G401 (cell line): ENCODE results near the gene TGFB1I1. TPM values are rescaled to one million over a fixed set of nuclear protein-coding genes. Genes with fewer than 3 reads are reported as not detected.
A peak's percentile ranks its signal among the peaks of the same experiment; 100 is the strongest.

Experiments used
- DNase-seq: peaks from one replicate; pipeline ENCODE4 v3.0.0-alpha.2; 2015; ENCODE audit warnings: low spot score
- in situ Hi-C: cut with HindIII; loops from 2 replicates; pipeline ENCODE4 v1.10.0; 2016; ENCODE audit warnings: low sequenced_read_pairs, mixed read lengths
- total RNA-seq: library from RNA; depleted of rRNA; stranded (reverse); fragments of >200 nt; shearing (Covaris generic); gene quantifications from 2 replicates; pipeline ENCODE4 v1.2.3, GENCODE V29; 2014

The TGFB1I1 gene
- total RNA-seq, 1 experiment from 2014 or later, result 0.07 TPM

DNA sequence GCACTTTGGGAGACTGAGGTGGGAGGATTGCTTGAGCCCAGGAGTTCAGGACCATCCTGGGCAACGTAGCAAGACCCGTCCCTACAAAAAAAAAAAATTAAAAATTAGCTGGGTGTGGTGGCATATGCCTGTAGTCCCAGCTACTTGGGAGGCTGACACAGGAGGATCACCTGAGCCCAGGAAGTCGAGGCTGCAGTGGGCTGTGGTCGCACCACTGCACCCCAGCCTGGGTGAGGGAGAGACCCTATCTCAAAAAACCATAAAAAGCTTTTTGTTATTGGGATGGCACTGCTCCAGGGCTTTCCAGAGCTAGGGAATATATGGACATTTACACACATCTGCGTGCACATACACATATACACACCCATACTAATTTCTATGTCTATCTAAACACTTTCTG, 20.8 kb upstream of the TGFB1I1 start:
- in situ Hi-C loops, result no loop called here
- no peak for DNase-seq

DNA sequence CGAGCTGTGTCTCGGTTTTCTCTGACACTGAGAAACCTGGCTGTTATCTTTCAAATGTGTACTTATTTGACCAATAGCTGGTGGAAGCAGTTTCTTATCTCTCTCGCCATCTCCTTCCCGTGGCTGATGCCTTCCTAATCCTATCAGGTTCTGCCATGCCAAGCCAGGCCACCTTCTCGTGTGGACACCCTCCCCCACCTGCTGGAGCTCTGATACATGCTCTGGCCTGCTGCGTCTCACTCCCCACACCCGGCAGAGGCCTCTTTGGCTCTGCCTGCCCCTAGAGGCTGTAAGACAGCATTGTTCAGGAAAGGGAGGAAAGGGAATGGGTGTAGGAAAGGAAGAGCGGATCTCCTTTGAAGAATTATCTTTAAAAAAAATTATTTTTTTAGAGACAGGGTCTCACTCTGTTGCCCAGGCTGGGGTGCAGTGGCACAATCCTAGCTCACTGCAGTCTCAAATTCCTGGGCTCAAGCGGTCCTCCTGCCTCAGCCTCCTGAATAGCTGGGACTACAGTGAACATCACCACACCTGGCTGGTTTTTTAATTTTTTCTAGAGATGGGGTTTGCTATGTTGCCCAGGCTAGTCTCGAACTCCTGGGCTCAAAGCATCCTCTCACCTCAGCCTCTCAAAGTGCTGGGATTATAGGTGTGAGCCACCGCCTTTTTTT, 20.1 kb upstream of the TGFB1I1 start:
- in situ Hi-C loops, result no loop called here
- DNase-seq, result peak; percentile 85

DNA sequence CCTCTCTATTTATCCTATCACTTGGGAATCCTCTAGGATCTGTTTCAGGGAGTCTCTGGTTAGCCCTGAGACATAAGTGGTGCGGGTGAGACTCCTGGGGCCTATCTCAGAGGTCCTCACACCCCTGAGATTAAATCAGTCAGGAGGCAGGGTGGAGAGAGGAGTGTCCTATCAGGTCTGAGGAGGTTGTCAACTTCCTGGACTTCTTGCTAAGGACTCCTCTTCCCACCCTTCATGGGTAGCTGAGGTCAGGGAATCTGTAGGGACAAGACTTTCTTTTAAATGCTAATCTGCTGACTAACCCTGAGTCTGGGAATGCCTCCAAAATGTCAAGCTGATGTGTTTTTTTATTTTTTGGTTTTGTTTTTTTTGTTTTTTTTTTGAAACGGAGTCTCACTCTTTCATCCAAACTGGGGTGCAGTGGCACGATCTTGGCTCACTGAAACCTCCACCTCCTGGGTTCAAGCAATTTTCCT, 19.3 kb upstream of the TGFB1I1 start:
- no peak for DNase-seq
- in situ Hi-C loops, result no loop called here

DNA sequence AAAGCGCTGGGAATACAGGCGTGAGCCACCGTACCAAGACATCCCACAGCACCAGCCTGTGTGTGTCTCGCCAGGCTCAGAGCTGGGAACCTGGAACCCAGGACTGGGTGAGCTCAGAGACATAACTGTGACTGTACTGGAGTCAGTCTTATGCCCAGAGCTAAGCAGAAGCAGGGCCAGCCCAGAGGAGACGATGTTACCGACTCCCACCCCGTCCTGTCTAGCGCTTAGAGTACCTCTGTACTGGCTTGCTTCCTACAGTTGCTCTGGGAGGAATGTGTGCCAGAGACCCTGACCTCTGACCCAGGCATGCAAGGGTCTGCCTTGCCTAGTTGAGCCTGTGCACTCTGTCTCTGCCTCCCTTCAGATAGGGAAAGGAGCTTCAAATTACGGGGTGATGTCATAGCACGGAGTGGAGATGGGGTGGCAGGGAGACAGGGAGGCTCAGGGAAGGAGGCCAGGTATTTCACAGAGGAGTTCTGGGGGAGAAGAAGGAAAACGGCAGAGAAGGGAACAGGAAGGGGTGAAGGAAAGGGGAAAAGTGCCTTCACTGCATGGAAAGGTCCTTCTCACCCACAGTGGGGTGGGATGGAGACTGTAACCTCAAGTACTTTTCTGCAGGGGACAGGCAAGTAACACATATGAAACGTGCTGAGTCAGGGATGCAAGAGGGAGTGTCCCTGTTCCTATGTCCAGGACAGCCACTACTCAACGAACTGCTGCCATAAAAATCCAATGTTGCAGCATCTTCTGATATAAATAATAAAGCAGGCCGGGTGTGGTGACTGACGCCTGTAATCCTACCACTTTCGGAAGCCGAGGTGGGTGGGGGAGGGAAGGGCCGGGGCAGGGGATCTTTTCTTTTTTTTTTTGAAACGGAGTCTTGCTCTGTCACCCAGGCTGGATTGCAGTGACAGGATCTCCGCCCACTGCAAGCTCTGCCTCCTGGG, 18.4 kb upstream of the TGFB1I1 start:
- in situ Hi-C loops, result no loop called here
- DNase-seq, result no peak

DNA sequence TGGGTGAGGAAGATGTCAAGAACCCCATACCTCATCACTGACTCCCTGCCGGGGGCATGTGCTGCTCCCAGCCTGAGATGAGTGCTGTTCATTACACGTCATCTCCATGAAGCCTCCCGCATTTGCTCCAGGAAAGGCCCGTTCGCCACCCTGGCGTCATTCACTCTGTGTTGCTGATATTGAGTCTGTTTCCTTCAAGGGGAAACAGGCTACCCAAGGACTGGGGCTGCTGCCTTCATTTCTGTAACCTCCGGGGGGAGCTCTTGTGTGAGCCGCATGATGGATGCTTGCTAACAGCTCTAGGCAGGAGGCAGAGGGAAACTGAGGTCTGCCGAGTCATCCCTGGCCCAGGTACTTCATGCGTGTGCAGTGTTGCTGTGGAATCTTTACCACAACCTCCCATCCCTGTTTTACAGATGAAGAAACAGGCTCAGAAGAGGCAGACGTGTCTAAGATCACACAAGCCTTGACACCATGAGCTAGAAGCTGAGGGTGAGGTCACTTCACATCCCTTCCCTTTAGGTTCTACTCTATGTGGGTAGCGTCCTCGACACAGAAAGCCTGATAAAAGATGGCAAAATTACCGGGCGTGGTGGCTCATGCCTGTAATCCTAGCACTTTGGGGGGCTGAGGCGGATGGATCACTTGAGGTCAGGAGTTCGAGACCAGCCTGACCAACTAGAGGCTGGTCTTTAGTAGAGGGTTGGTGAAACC, 16.2 kb upstream of the TGFB1I1 start:
- no peak for DNase-seq
- in situ Hi-C loops, result no loop called here

DNA sequence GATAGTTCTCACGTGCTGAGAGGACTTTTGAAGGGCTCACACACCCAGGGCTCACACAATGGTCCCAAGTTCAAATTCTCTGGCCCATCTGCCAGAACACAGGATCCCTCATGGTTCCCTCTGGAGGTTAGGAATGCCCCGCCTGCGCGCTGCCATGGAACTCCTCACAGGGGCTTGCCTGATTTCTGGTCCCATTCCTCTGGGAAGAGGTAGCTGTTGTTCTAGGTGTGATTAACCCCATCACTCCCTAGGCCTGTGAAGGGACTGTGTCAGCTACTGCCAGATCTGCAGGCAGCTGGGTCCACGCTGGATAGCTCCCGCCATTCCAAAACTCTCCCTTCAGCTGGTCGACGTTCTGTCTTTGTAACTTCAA, 15.0 kb upstream of the TGFB1I1 start:
- in situ Hi-C loops, result no loop called here
- DNase-seq, result no peak

DNA sequence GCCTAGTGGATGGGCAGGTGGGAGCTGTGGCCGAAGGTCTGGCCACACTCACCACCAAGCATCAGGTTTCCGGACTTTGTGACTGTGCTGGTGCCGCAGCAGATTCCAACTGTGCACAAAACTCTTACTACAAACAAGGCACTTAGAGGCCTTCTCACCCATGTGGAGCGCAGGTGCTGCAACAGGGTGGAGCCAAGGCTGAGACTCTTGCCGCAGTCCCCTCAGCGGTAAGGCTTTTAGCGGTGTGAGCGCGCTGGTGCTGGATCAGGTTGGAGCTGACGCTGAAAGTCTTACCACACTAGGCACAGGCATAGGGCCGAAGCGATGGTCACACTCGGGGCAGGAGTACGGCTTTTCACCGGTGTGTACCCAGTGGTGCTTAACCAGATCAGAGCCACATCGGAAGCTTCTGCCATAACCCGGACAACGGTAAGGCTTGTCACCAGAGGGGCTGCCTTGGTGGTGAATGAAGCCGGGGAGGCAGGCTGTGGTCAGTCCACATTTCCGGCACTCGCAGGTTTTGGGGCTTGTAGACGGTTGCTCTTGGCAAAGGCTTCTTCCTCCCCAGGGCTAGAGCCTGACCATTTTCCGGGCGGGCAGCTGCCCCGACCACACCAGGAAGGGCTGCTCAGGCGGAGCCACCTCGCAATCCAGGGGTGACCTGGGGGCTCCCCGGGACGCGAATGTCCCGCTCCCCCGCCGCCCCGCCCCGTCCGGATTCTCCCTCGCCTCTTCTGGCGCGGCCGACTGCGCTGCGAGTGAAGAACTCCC, 13.7 kb upstream of the TGFB1I1 start:
- peak; percentile 39 for DNase-seq
- in situ Hi-C loops, result no loop called here

DNA sequence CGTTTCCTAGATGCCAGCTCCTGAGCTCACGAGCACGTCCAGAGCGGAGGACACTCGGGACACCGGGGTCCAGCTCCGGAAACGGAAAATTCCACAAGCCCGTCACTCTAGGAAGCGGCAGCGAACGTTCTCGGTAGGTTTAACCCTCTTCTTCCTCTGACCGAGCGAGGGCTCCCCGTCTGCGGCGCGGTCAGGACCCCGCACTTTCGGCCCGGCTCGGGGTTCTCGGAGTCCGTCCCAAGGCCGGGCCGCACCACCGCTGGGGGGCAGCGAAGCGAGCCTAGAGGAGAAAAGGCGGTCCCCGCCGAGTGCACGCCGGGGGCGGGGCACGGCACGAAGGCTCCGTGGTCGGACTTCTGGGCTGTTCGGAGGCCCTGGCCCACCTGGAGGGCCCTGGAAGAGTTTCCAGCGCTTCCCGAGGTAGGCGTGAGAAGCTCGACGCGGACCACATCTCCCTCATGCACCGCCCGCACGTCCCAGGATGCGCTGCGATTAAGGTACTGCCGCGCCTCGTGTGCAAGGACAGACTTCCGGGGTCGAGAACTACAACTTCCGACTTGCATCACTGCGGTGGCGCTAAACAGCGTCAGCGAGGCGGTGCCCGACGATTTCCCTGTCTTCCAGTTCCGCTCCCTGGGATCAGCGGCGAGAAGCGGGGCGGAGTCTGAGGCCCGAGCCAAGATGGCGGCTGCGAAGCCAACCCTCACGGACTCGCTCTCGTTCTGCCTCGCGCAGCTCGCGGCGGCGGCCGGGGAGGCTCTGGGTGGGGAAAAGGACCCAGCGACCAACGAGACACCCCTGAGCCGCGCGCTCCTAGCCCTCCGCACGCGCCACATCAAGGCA, 12.9 kb upstream of the TGFB1I1 start, which contains the start of gene ARMC5:
Gene ARMC5 (plus strand): TSS at position 658 of the 843 bp plus-strand sequence. CDS start 24 bp downstream, at position 682.
- peak; percentile 99 for DNase-seq
- in situ Hi-C loops, result no loop called here

DNA sequence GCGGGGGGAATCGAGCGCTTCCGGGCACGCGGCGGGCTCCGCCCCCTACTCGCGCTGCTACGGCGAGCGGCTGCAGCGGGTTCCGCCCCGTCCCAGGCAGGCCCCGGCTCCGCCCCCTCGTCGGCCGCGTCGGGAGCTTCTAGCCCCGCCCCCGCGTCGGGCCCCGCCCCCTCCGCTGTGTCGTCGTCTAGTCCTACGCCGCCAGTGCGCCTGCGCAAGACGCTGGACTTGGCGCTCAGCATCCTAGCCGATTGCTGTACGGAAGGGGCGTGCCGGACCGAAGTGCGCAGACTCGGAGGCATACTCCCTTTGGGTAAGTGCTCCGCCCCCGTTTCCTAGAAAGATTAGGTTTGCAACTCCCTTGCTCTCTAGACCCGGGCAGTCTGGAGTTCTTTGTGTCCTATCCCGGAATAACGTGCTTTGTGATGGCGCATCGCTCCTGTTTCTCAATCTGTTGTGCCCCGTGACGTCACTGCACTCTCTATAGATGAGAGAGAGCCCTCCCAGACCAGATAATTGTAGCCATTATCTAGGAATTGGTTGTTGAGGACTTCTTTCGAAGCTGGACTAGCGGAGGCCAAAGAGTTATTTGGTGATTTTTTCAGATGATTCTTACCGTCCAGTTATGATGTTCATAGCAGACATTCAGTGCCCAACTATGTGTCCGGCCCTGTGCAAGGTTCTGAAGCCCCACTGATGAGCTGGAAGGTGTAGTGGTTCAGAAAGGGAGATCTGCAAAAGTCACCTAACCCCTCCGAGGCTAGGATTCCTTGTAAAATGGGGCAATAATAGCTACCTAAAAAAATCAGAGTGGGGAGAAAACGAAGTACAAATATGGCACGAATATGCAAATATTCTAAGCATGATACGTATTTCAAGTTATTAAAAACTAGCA, 12.0 kb upstream of the TGFB1I1 start:
- DNase-seq, result peak; percentile 99
- in situ Hi-C loops, result no loop called here

DNA sequence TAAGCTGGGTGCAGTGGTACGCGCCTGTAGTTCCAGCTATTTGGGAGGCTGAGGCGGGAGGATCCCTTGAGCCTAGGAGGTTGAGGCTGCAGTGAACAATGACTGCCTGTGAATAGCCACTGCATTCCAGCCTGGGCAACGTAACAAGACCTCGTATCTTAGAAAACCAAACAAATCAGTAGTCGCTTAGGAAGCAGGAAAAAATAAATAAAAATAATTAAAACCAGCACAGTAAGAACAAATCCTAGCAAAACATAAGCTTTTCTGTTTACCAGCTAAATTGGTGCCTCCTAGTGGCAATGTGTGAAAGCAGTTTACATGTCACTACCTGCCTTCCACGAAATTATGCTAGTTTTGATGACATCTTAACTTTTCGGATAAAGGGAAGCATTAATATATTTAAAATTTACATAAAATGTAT, 11.4 kb upstream of the TGFB1I1 start:
- peak; percentile 41 for DNase-seq
- in situ Hi-C loops, result no loop called here

DNA sequence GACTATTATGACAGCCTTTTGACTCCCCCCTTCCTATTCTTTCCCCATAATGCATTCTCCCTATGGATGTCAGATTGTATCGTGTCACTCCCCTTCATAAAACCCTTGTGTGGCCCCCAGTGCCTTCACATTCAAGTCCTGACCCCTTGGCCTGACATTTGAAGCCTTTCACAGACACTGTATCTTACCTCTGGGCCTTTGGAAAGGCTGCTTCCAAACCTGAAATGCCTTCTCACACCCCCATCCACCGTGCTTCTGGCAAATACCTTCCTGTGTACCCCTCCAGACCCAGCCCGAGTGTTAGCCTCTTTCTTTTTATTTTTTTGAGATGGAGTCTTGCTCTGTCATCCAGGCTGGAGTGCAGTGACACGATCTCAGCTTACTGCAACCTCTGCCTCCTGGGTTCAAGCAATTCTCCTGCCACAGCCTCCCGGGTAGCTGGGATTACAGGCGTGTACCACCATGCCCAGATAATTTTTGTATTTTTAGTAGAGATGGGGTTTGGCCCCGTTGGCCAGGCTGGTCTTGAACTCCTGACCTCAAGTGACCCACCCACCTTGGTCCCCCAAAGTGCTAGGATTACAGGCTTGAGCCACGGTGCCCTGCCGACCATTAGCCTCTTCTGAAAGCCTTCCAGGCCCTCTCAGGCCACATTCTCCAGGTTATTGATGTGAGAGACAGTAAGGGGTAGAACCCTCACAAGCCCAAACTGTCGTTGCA, 10.6 kb upstream of the TGFB1I1 start:
- in situ Hi-C loops, result no loop called here
- DNase-seq, result no peak

DNA sequence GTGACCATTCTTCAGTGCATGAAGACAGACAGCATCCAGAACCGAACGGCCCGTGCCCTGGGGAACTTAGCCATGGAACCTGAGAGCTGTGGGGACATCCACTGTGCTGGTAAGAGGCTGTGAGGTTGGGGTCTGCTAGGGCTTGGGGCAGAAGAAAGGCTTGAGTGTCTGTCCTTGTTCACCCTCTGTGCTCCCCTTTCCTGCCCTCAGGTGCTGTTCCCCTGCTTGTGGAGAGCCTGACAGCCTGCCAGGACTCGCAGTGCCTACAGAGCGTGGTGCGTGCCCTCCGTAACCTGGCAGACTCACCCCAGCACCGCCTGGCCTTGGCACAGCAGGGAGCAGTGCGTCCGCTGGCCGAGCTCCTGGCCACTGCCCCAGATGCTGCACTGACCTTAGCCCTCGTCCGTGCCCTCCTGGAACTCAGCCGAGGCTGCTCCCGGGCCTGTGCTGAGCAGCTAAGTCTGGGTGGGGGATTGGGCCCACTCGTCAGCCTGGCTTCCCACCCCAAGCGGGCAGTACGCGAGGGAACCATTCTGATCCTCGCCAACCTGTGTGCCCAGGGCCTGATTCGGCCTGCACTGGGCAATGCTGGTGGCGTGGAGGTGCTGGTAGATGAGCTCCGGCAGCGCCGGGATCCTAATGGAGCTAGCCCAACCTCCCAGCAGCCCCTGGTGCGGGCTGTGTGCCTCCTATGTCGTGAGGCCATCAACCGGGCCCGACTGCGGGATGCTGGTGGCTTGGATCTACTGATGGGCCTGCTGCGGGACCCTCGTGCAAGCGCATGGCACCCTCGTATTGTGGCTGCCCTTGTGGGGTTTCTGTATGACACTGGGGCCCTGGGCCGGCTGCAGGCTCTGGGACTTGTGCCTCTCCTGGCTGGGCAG, 9.8 kb upstream of the TGFB1I1 start:
- in situ Hi-C loops, result no loop called here
- DNase-seq, result no peak

DNA sequence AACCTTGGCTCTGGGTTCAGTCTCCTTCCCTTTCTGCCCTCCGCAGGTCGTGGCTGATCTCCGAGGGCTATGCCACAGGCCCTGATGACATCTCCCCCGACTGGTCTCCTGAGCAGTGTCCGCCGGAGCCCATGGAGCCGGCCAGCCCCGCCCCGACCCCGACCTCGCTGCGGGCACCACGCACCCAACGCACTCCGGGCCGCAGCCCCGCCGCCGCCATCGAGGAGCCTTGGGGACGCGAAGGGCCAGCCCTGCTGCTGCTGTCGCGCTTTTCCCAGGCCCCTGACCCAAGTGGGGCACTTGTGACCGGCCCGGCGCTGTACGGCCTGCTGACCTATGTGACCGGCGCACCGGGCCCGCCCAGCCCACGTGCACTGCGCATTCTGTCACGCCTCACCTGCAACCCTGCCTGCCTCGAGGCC, 7.6 kb upstream of the TGFB1I1 start:
- DNase-seq, result no peak
- in situ Hi-C loops, result no loop called here

DNA sequence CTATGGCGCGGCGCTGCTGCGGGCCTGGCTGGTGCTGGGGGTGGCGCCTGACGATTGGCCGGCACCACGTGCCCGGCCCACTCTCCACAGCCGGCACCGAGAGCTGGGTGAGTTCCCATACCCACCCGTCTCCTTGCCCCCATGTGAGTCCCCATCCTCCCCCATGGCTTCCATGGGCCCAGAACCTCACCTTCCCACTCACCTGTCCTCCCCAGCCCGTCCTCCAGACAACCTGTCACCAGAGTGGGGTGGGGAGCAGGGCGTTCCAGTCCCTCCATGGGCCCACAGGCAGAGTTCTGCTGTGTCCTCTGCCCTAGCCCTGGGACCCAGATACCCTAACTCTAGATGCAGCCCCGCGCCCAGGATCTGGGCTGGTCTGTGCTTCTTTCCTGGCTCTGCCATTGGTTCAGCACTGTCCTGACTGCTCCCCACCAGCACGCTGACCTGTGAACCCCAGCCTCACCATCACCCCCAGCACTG, 7.1 kb upstream of the TGFB1I1 start:
- in situ Hi-C loops, result no loop called here
- no peak for DNase-seq

DNA sequence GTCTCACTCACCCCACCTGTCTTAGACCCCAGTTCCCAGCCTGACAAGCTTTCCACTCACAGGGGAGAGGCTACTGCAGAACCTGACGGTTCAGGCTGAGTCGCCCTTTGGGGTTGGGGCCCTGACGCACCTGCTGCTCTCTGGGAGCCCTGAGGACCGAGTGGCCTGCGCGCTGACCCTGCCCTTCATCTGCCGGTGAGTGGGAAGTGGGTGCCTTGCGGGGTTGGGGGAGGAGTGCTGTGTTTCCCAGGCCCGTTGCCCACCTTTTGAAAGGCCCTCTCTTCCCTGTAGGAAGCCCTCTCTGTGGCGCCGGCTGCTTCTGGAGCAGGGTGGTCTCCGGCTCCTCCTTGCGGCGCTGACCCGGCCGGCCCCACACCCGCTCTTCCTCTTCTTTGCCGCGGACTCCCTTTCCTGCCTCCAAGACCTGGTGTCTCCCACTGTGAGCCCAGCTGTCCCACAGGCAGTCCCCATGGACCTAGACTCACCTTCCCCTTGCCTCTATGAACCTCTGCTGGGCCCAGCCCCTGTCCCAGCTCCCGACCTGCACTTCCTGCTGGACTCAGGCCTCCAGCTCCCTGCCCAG, 6.1 kb upstream of the TGFB1I1 start:
- no peak for DNase-seq
- in situ Hi-C loops, result no loop called here
